HAP-1 (cell line): ENCODE measurements around the gene TTC7B.

Experiments used
- DNase-seq, 2 experiments: peaks; one replicate each; pipeline ENCODE4 v3.0.0-alpha.2; 2016 to 2020; ENCODE audit warnings: low spot score in 2 of 2
- H3K27me3 ChIP-seq: fragments of 250-450 bp; sonication (Bioruptor Pico); 2 replicates; pipeline ENCODE4 v1.5.1; 2020; ENCODE audit warnings: low read depth, mild to moderate bottlenecking, moderate library complexity
- H3K36me3 ChIP-seq: fragments of 250-450 bp; sonication (Bioruptor Pico); replicated peaks from 2 replicates; pipeline ENCODE4 v1.5.1; 2020; ENCODE audit warnings: mild to moderate bottlenecking
- H3K4me1 ChIP-seq: fragments of 250-450 bp; sonication (Bioruptor Pico); 2 replicates; pipeline ENCODE4 v1.5.1; 2020; ENCODE audit warnings: mild to moderate bottlenecking
- H3K4me3 ChIP-seq: fragments of 250-450 bp; sonication (Bioruptor Pico); 2 replicates; pipeline ENCODE4 v1.5.1; 2020; ENCODE audit warnings: mild to moderate bottlenecking, moderate library complexity
- H3K9me3 ChIP-seq: fragments of 250-450 bp; sonication (Bioruptor Pico); 2 replicates; pipeline ENCODE4 v1.5.1; 2020; ENCODE audit warnings: mild to moderate bottlenecking, moderate library complexity
- in situ Hi-C: fragments of 300-500 bp; cut with MboI; formaldehyde crosslinking; loops from 3 replicates; pipeline ENCODE4 v1.14.3; 2020; ENCODE audit warnings: low sequenced_read_pairs, inconsistent platforms, mixed read lengths

TTC7B gene

DNA sequence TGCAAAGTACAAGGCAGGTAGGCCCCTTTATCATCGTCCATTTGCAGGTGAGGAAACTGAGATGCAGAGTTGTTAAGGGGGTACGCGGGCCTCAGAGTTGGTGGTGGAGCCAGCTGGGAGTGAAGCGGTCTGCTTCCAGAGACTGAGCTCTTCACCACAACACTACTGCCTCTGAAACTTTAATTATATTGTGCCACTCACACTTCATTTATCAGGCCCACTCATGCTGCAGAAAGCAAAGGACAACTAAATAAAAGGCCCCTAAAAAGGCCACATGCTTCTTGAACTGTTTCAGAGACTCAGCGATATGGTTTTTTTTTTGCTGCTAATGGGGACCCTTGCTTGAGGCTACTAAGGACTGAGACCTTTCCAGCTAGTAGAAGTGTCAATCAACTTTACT, 153.1 kb downstream of the TTC7B start:
- H3K9me3 ChIP-seq, result no peaks in the 10 kb centered on the region
- no peaks in the 10 kb centered on the region for H3K27me3 ChIP-seq
- no peak overlapping the region for H3K4me3 ChIP-seq
- in situ Hi-C loops, result no loop called here
- H3K4me1 ChIP-seq, result no peaks in the 10 kb centered on the region
- no peaks in the 10 kb centered on the region for H3K36me3 ChIP-seq
- DNase-seq, result no peak

DNA sequence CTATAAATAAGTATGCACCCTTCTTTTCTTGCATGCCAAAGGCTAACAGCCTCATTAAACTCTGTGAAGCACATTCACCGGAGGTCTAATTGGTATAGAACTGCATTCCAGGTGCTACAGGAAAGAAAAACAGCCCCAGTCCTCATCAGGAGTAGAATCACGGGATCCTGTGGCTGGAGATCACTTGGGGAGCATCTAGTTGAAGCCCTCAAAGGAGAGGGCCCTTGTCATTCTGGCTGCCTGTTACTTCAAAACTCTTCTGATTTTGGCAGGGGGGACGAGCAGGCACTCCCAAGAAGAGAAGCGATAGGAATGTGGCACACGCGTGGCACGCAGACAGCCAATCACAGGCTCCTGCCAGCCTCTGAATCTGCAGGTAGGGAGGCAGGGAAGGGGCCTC, 154.4 kb downstream of the TTC7B start:
- H3K4me1 ChIP-seq, result no peaks in the 10 kb centered on the region
- H3K9me3 ChIP-seq, result no peaks in the 10 kb centered on the region
- DNase-seq, result no peak
- H3K36me3 ChIP-seq, result no peaks in the 10 kb centered on the region
- no peaks in the 10 kb centered on the region for H3K27me3 ChIP-seq
- in situ Hi-C loops, result no loop called here
- no peak overlapping the region for H3K4me3 ChIP-seq

DNA sequence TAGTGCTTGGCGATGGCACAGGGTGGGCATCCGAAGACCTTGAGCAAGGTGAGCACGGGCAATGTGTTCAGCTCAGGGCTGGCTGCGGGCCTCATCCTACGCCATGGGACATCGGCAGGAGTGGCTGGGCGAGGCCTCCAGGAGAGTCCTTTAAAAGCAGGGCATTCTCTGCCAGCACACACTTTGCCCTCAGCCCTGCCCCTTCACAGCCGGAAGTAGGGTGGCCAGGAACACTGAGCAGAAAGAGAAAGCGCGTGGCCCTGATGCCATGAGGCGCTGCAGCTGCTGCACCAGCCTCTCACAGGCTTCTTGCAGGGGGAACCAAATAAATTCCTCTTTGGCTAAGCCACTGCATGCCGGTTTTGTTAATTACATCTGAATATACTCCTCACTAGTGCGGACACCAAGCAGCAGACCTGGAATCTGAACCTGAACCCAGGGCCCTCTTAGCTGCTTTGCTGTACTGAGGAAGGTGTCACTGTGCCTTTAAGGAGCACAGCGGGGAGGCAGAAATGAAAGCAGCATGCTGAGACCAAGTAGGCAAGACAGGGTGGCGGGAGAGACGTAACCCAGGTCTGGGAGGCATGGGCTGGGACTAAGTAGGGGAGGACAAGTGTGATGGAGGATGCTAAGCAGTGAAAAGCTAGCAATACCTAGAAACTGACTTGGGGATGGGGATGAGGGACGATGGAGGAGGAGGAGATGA, 155.2 kb downstream of the TTC7B start:
- in situ Hi-C loops, result no loop called here
- H3K4me1 ChIP-seq, result no peaks in the 10 kb centered on the region
- no peak for DNase-seq
- H3K9me3 ChIP-seq, result no peaks in the 10 kb centered on the region
- no peaks in the 10 kb centered on the region for H3K27me3 ChIP-seq
- peaks cover 4% of the 10 kb centered on the region; the same call in 1 of the 2 replicates for H3K36me3 ChIP-seq
- H3K4me3 ChIP-seq, result no peak overlapping the region

DNA sequence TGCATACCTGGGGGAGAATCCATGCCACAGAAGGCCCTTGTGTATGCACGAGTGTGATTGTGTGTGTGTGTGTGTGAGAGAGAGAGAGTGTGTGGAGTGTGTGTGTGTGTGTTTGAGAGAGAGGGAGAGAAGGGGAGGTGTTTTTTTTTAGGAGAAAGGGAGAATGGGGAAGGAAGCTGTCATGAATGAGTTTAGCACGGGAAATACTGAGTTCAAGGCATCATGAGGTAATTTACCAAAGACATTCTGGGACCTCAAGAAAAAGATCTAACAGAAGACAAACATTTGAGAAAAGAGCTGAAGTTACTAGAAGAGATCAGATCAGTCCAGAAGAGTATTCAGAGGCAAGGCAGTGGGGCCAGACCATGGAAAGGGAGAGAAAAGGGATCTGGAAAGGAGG, 157.1 kb downstream of the TTC7B start:
- in situ Hi-C loops, result no loop called here
- Histone ChIP-seq H3K9me3 (no peaks in the 10 kb centered on the region), H3K4me1 (no peaks in the 10 kb centered on the region), H3K27me3 (no peaks in the 10 kb centered on the region), H3K4me3 (no peak overlapping the region), H3K36me3 (peaks cover 4% of the 10 kb centered on the region; the same call in 1 of the 2 replicates)
- no peak for DNase-seq

DNA sequence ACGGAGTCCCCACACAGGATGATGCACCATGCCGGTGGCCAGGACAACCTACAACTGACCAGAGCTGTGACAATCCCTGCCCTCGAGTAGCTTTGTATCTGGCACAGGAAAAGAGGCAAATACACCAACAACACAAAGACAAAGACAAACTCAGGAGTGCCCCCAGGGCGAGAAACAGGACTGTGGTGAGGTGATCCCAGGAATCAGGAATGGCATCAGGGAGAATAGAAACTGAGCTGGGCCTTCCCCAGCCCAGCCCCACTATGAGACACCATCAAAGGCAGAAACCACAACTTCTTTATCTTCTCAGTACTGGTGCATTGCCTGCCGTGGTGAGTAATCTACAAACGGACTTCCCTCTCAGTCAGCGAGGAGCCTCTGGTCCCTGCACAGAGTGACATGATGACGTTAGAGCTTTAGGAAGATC, 157.7 kb downstream of the TTC7B start:
- Histone ChIP-seq H3K36me3 (peaks cover 4% of the 10 kb centered on the region; the same call in 1 of the 2 replicates), H3K4me1 (no peaks in the 10 kb centered on the region), H3K9me3 (no peaks in the 10 kb centered on the region), H3K27me3 (no peaks in the 10 kb centered on the region), H3K4me3 (no peak overlapping the region)
- DNase-seq, result no peak
- in situ Hi-C loops, result no loop called here

- Histone ChIP-seq H3K9me3 (no peaks in the 10 kb centered on the region), H3K4me3 (no peak overlapping the region), H3K27me3 (no peaks in the 10 kb centered on the region), H3K36me3 (peaks cover 4% of the 10 kb centered on the region; the same call in 1 of the 2 replicates), H3K4me1 (no peaks in the 10 kb centered on the region)
- in situ Hi-C loops, result no loop called here
- no peak for DNase-seq
These were observed 159.3 kb downstream of the TTC7B start for GRCh38 chr14:90656973-90657372.

GRCh38 chr14:90655829-90656228, 160.4 kb downstream of the TTC7B start:
- Histone ChIP-seq H3K9me3 (no peaks in the 10 kb centered on the region), H3K36me3 (peaks cover 4% of the 10 kb centered on the region), H3K27me3 (no peaks in the 10 kb centered on the region), H3K4me1 (no peaks in the 10 kb centered on the region), H3K4me3 (no peak overlapping the region)
- in situ Hi-C loops, result no loop called here
- DNase-seq, result no peak

DNA sequence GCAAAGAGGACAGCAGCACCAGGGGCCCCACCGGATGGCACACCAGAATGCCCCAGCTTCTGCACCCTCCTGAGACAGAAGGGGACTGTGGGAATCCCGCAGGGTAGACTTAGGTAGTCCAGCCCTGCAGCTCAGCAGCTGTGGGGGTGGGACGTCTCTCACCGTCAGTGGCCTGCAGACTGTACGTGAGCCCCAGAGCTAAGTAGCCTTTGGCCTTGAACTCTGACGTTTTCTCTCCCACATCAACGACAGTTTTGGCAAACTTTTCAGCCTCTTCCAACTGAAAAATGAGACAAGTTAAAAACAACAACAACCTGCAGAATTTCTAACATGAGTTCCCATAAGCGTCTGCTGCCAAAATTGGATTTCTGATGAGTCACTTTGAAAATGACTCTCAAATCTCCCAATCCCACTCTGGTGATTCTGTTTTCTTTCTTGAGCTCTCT, 161.4 kb downstream of the TTC7B start:
- DNase-seq, result no peak
- Histone ChIP-seq H3K9me3 (no peaks in the 10 kb centered on the region), H3K27me3 (no peaks in the 10 kb centered on the region), H3K36me3 (peaks cover 4% of the 10 kb centered on the region), H3K4me1 (no peaks in the 10 kb centered on the region), H3K4me3 (no peak overlapping the region)
- in situ Hi-C loops, result no loop called here

GRCh38 chr14:90652626-90653025, 163.6 kb downstream of the TTC7B start:
- Histone ChIP-seq H3K9me3 (no peaks in the 10 kb centered on the region), H3K4me3 (no peak overlapping the region), H3K4me1 (no peaks in the 10 kb centered on the region), H3K27me3 (no peaks in the 10 kb centered on the region), H3K36me3 (peaks cover 4% of the 10 kb centered on the region)
- DNase-seq, result no peak
- in situ Hi-C loops, result no loop called here

- no peak for DNase-seq
- Histone ChIP-seq H3K4me3 (no peak overlapping the region), H3K9me3 (no peaks in the 10 kb centered on the region), H3K27me3 (no peaks in the 10 kb centered on the region), H3K4me1 (no peaks in the 10 kb centered on the region), H3K36me3 (peaks cover 4% of the 10 kb centered on the region)
- in situ Hi-C loops, result no loop called here
These were observed 164.2 kb downstream of the TTC7B start for GRCh38 chr14:90651976-90652560.

- Histone ChIP-seq H3K4me1 (no peaks in the 10 kb centered on the region), H3K36me3 (peaks cover 3% of the 10 kb centered on the region)
- in situ Hi-C loops, result no loop called here
These were observed 164.9 kb downstream of the TTC7B start for GRCh38 chr14:90651271-90651804.

DNA sequence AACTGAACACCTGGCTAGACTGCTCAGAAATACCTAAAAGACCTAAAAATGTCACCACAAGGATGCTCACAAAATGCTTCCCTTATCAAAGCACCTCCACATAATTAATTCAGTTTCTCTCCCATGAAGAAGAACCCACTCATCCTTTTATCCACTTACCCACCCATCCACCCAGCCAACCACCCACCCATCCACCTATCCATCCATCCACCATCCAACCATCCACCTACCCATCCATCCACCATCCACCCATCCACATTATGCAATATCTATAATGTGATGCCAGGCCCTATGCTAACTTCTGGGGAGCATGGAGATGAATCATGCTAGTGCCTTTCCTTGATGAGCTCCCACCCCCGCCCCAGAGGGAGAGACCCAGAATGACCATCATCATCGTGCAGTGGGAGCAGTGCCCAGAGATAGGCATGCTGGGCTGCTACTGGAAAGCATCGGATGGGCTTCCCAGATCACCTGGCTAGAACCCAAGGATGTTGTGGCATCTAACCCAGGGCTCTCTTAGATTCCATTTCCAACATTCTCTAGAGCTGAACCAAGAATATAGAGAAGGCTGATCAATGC, 166.6 kb downstream of the TTC7B start:
- H3K9me3 ChIP-seq, result no peaks in the 10 kb centered on the region
- H3K27me3 ChIP-seq, result no peaks in the 10 kb centered on the region
- DNase-seq, result no peak
- in situ Hi-C loops, result no loop called here
- H3K36me3 ChIP-seq, result no peaks in the 10 kb centered on the region; the same call in 1 of the 2 replicates
- no peak overlapping the region for H3K4me3 ChIP-seq
- H3K4me1 ChIP-seq, result no peaks in the 10 kb centered on the region

More at GRCh38 chr14:90651271-90651804, 164.9 kb downstream of the TTC7B start:
- no peak for DNase-seq
- Histone ChIP-seq H3K27me3 (no peaks in the 10 kb centered on the region), H3K4me3 (no peak overlapping the region), H3K9me3 (no peaks in the 10 kb centered on the region)

- Histone ChIP-seq H3K4me1 (no peaks in the 10 kb centered on the region), H3K4me3 (no peak overlapping the region), H3K9me3 (no peaks in the 10 kb centered on the region), H3K27me3 (no peaks in the 10 kb centered on the region), H3K36me3 (no peaks in the 10 kb centered on the region; the same call in 1 of the 2 replicates)
- no peak for DNase-seq
- in situ Hi-C loops, result no loop called here
These were observed 167.1 kb downstream of the TTC7B start for GRCh38 chr14:90649083-90649482.

DNA sequence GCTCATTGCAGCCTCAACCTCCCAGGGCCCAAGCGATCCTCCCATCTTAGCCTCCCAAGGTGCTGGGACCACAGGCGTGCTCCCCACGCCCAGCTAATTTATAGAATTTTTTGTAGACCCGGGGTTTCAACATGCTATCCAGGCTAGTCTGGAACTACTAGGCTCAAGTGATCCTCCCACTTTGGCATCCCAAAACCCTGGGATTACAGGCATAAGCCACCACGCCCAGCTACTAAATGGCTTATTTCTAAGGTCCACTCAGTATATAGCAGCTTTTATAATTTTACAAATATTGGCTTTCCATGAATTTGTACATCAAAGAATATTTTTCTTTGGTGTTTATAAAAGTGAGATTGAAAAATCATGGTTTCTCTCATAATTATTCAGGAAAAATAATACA, 167.8 kb downstream of the TTC7B start:
- Histone ChIP-seq H3K4me1 (no peaks in the 10 kb centered on the region; the same call in none of the 2 replicates), H3K27me3 (no peaks in the 10 kb centered on the region), H3K9me3 (no peaks in the 10 kb centered on the region), H3K4me3 (no peak overlapping the region), H3K36me3 (no peaks in the 10 kb centered on the region; the same call in 1 of the 2 replicates)
- no peak for DNase-seq
- in situ Hi-C loops, result no loop called here
